Prostate gland (tissue), 2 donors: ENCODE measurements around the gene CCDC92B.

Source experiments
- POLR2A ChIP-seq: fragments of 450-650 bp; IDR thresholded peaks from one replicate; pipeline ENCODE4 v1.6.1; 2016; ENCODE audit warnings: antibody characterized with exemption, mild to moderate bottlenecking
- POLR2AphosphoS5 ChIP-seq: sonication (generic); formaldehyde crosslinking; IDR thresholded peaks from one replicate; pipeline ENCODE4 v1.6.1; 2017; ENCODE audit warnings: antibody characterized with exemption
- TF ChIP-seq, protein P1 (sequence below), 4 experiments: fragments of 200-600 bp in 2 of 4; fragments of 450-650 bp in 2 of 4; sonication (generic) in 2 of 4; IDR thresholded peaks; 1 replicate in 3 of 4; 2 replicates in 1 of 4; pipeline ENCODE4 v1.5.1; 2016 to 2019; ENCODE audit warnings: antibody characterized with exemption in 4 of 4, mild to moderate bottlenecking in 2 of 4, moderate library complexity in 2 of 4

DNA sequence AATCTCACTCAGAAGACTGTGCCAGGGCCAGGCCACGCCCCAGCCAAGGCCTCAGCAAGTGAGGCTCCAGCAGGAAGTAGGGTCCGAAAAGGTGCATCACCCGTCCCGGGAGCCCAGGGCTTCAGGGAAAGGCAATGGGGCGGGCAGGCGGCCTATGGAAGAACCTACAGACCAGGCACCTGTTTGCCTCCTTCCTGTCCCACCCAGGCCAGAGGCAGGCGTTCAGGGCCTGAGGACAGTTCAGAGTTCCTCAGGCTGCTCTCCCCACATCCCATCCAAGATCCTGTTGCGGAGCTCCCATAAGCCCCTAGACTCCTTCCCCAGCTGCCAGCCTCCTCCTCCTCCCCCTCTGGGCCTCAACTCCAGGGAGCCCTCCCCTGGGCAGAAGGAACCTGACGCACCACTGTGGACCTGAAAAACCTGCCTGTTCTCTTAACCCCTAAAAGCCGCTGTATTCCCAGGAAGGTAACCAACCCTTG, 40.2 kb downstream of the CCDC92B start:
- TF ChIP-seq, protein P1, sequence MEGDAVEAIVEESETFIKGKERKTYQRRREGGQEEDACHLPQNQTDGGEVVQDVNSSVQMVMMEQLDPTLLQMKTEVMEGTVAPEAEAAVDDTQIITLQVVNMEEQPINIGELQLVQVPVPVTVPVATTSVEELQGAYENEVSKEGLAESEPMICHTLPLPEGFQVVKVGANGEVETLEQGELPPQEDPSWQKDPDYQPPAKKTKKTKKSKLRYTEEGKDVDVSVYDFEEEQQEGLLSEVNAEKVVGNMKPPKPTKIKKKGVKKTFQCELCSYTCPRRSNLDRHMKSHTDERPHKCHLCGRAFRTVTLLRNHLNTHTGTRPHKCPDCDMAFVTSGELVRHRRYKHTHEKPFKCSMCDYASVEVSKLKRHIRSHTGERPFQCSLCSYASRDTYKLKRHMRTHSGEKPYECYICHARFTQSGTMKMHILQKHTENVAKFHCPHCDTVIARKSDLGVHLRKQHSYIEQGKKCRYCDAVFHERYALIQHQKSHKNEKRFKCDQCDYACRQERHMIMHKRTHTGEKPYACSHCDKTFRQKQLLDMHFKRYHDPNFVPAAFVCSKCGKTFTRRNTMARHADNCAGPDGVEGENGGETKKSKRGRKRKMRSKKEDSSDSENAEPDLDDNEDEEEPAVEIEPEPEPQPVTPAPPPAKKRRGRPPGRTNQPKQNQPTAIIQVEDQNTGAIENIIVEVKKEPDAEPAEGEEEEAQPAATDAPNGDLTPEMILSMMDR (IDR thresholded peaks at IDR 0.05) = peak in 1 of 4 experiments; percentile 8
- peak; percentile 25 for TF ChIP-seq POLR2AphosphoS5
- peak; percentile 61 for TF ChIP-seq POLR2A
